DMS153 treated with DMSO at 0.1 percent for 48 hours (cell line): Measurements from ENCODE around the gene LCE2B.
"Not testable (repeated sequence)": the region's sequence is repeated elsewhere in the genome, so short reads cannot be mapped to it uniquely, and the experiment has no call there.

Experiments used
- DNase-seq: peaks from one replicate; lab custom pipeline; 2025; ENCODE audit not compliant: unreplicated experiment; lab: John Stamatoyannopoulos, UW

The LCE2B gene, protein sequence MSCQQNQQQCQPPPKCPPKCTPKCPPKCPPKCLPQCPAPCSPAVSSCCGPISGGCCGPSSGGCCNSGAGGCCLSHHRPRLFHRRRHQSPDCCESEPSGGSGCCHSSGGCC

GRCh38 chr1:152685823-152686222 lies at the start of gene LCE2B:
LCE2B (plus strand) TSS chr1:152686123; CDS start chr1:152686844, 721 bp downstream.
- DNase-seq, result not testable (repeated sequence)

GRCh38 chr1:152640351-152640750 lies 45.6 kb upstream of the LCE2B start:
- DNase-seq, result no peak

DNA sequence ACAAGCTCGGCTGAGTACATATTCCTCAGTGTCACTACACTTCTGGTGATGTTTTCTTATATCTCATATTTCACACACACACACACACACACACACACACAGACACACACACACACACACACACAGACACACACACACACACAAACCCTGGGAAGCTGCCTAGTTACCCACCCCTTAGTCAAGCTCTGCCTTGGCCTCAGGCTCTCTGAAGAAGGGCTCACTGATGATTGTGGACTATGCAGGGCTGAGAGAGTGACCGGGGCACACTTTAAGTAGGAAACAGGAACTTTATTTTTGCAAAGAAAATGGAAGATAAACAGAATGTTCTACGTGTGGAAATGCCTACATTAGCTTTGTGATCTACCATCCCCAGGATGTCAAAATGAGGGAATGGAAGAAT lies 42.0 kb upstream of the LCE2B start:
- DNase-seq, result no peak

GRCh38 chr1:152645146-152645545 lies 40.8 kb upstream of the LCE2B start:
- DNase-seq, result no peak

GRCh38 chr1:152646656-152647055 lies 39.3 kb upstream of the LCE2B start:
- DNase-seq, result no peak

GRCh38 chr1:152654110-152654509 lies 31.8 kb upstream of the LCE2B start:
- peak; percentile 53 for DNase-seq

DNA sequence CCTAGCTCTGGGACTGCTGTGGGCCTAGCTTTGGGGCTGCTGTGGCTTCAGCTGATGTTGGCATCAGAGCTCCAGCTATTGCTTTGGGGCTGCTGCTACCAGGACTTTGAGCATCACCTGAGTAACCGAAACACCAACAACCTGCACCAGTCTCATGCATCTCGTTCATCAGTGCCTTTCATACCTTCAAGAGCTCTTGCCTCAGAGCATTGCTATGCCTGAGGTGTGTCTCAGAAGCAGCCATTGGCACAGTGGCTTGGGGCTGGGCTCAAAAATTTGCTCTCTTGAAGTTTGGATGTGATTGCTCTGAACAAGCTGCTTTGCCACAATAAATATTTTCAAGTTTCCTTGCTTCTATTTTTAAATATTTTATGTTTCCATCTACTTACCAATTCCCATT lies 29.5 kb upstream of the LCE2B start:
- DNase-seq, result no peak

DNA sequence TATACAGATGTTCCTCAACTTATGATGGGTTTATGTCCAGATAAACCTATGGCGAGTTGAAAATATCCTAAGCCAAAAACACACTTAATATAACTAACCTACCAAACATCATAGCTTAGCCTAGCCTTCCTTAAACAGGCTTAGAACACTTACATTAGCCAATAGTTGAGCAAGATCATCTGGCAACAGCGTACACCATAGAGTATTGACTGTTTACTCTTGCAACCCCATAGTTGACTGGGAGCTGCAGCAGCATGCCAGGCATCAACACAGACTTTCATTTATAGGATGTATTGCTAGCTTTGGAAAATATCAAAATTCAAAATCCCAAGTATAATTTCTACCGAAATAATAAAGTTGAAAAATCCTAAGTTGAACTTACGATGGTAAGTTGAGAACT lies 28.2 kb upstream of the LCE2B start:
- no peak for DNase-seq

- no peak for DNase-seq
These were observed 27.3 kb upstream of the LCE2B start for GRCh38 chr1:152658649-152659048.

DNA sequence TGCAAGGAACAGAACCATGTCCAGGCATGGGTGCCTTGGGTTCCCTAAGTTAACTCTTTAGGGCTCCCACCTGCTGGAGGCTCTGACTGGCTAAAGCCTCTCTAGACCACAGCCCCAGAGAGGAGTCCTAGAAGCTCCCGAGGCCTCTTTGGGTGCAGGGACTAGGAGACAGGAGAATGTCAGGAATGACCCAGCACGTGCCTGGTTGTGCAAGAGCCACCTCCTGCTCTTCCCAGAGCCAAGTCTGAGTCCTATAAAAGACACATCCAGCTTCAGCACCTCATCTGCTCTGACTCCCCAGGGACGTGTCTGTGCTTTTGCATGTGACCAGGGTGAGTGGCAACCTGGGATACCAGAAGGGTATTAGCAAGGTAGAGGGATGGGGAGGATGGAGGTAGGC lies 22.8 kb upstream of the LCE2B start, which contains the start of gene LCE2D:
Gene LCE2D (plus strand): TSS at position 283 of the 400 bp plus-strand sequence. CDS start 726 bp downstream, outside the sequence.
- DNase-seq, result no peak

GRCh38 chr1:152666171-152666570 lies 19.8 kb upstream of the LCE2B start:
- DNase-seq, result not testable (repeated sequence)

GRCh38 chr1:152667648-152668047 lies 18.3 kb upstream of the LCE2B start:
- DNase-seq, result no peak

- DNase-seq, result no peak
These were observed 12.9 kb upstream of the LCE2B start for GRCh38 chr1:152673016-152673415.

- not testable (repeated sequence) for DNase-seq
These were observed 10.9 kb upstream of the LCE2B start, which contains the start of gene LCE2C for GRCh38 chr1:152674983-152675382. LCE2C (plus strand) TSS chr1:152675279; CDS start chr1:152676016, 737 bp downstream.

GRCh38 chr1:152679459-152679858 lies 6.5 kb upstream of the LCE2B start:
- no peak for DNase-seq

- DNase-seq, result no peak
These were observed 4.3 kb upstream of the LCE2B start for GRCh38 chr1:152681616-152682015.

DNA sequence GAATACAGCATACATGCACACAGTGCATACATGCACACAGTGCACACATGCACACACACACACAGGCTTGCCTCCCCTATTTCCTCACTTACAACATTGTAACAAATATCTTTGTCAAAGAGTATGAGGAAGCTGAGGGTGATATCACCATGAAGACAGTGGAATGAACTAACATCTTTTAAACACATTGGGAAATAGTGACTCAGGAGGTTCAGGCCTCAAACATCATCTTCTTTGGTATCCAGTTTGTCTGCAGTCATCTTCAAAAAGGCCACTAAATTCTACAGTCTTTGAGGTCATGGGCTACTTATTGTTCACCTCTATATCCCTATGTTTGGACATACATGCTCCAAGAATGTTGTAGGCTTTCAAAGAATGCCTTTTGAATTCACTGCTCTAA lies 2.1 kb upstream of the LCE2B start:
- DNase-seq, result no peak

DNA sequence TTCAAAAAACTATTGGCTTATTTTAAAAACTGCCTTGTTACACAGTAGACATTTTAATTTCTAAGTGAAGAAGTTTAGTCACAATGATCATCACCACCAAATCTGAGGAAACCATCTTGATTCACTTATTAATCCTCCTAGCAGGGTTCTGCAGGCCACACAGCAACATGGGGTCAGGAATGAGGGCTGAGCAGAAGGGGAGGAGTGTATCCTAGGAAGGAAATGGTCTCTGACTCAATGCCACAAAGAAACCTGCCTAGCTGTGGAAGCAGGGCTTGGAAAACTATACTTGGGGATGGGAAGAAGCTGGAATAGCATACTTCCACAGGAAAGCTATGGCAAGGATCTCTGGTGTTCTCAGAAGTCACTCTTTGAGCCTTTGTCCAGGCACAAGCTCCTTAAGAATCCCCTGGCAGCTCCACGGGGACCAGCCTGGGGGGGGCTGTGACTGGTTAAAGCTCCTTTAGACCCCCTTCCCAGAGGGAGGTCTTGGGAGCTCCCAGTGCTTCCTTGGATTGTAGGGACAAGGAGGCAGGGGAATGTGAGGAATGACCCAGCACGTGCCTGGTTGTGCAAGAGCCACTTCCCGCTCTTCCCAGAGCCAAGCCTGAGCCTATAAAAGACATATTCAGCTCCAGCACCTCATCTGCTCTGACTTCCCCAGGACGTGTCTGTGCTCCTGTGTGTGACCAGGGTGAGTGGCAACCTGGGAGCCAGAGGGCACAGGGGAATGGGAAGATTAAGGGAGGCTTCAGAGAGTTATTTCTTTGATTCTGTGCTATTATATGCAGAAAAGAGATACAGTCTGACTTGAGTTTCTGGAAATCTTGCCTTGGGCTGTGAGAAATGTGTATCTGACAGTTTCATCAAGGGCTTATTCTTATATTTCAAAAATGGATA lies 12.0 kb downstream of the LCE2B start, which contains the start of gene LCE2A:
Gene LCE2A (plus strand): TSS at position 645 of the 900 bp plus-strand sequence. CDS start 557 bp downstream, outside the sequence.
- no peak for DNase-seq

DNA sequence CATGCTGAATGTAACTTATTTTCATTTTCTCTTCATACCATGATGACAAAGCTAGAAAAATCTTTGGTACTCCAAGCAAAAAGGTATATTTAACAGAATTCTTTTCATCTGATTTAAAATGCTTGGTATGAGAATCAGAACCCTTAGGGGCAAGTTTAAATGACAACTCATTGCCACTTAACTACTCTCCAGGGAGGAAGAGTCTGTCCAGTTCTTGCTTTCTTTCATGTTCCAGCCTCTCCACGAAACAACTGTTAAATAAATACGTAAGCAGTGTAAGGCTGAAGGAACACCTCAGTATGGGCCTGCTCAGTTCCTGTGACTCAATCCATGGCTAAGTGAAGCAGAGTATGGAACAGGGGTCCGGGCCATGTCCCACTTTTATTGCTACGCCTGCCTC lies 13.8 kb downstream of the LCE2B start:
- no peak for DNase-seq

GRCh38 chr1:152707860-152708259 lies 21.9 kb downstream of the LCE2B start, which contains the start of gene LCE4A:
LCE4A (plus strand) TSS chr1:152708160; CDS start chr1:152709076, 916 bp downstream.
- DNase-seq, result no peak

- DNase-seq, result no peak
These were observed 32.3 kb downstream of the LCE2B start for GRCh38 chr1:152718238-152718637.

GRCh38 chr1:152725261-152725660 lies 39.3 kb downstream of the LCE2B start:
- no peak for DNase-seq
